Stimulated activated CD8-positive, alpha-beta memory T cell treated with anti-CD3 and anti-CD28 coated beads, Interleukin-12 subunit alpha, Interleukin-12 subunit beta, amount 100 ng/mL, for 4 hours (primary cell): ENCODE data around the gene MALRD1.

ENCODE experiments used
- DNase-seq: peaks from one replicate; pipeline ENCODE4 v3.0.0-alpha.2; 2020; ENCODE audit warnings: low read depth

MALRD1 gene

GRCh38 chr10:19048489-19048888, at the start of gene MALRD1:
TSS of gene MALRD1 (plus strand) at chr10:19048801. CDS start at chr10:19048939, 138 bp downstream.
- no peak for DNase-seq

- DNase-seq, result no peak
Measured at GRCh38 chr10:19003341-19003740, 45.3 kb upstream of the MALRD1 start.

- no peak for DNase-seq
Measured at GRCh38 chr10:19012111-19012510, 36.5 kb upstream of the MALRD1 start.

GRCh38 chr10:19014034-19014433, 34.6 kb upstream of the MALRD1 start:
- DNase-seq, result no peak

GRCh38 chr10:19014498-19014897, 34.1 kb upstream of the MALRD1 start:
- no peak for DNase-seq

GRCh38 chr10:19017116-19017890, 31.3 kb upstream of the MALRD1 start:
- no peak for DNase-seq

GRCh38 chr10:19021162-19021561, 27.4 kb upstream of the MALRD1 start:
- no peak for DNase-seq

GRCh38 chr10:19024611-19025010, 24.0 kb upstream of the MALRD1 start:
- no peak for DNase-seq

GRCh38 chr10:19031763-19032162, 16.8 kb upstream of the MALRD1 start:
- no peak for DNase-seq

- DNase-seq, result no peak
Measured at GRCh38 chr10:19033741-19034140, 14.9 kb upstream of the MALRD1 start.

GRCh38 chr10:19041171-19041570, 7.4 kb upstream of the MALRD1 start:
- DNase-seq, result no peak

- DNase-seq, result no peak
Measured at GRCh38 chr10:19043431-19043830, 5.2 kb upstream of the MALRD1 start.

GRCh38 chr10:19046679-19047078, 1.9 kb upstream of the MALRD1 start:
- DNase-seq, result no peak

- no peak for DNase-seq
Measured at GRCh38 chr10:19048891-19049290, 290 bp downstream of the MALRD1 start.

GRCh38 chr10:19049567-19049966, 966 bp downstream of the MALRD1 start:
- no peak for DNase-seq

- no peak for DNase-seq
Measured at GRCh38 chr10:19054289-19054835, 5.8 kb downstream of the MALRD1 start.

GRCh38 chr10:19058046-19058445, 9.4 kb downstream of the MALRD1 start:
- no peak for DNase-seq

- DNase-seq, result no peak
Measured at GRCh38 chr10:19063986-19064385, 15.4 kb downstream of the MALRD1 start.

- DNase-seq, result no peak
Measured at GRCh38 chr10:19071946-19072345, 23.3 kb downstream of the MALRD1 start.

- no peak for DNase-seq
Measured at GRCh38 chr10:19077276-19077675, 28.7 kb downstream of the MALRD1 start.

- DNase-seq, result no peak
Measured at GRCh38 chr10:19096501-19097073, 48.0 kb downstream of the MALRD1 start.

- DNase-seq, result no peak
Measured at GRCh38 chr10:19097151-19097550, 48.5 kb downstream of the MALRD1 start.

- DNase-seq, result no peak
Measured at GRCh38 chr10:19098803-19099202, 50.2 kb downstream of the MALRD1 start.

GRCh38 chr10:19107406-19107805, 58.8 kb downstream of the MALRD1 start:
- DNase-seq, result no peak
